GM19397 (cell line): ENCODE measurements around the gene HHAT.
"Not testable (repeated sequence)": the region's sequence is repeated elsewhere in the genome, so short reads cannot be mapped to it uniquely, and the experiment has no call there.

Experiments used
- ATAC-seq: cut with Tn5 transposase; IDR thresholded peaks from one replicate; pipeline ENCODE4 v1.9.1; 2021; ENCODE audit warnings: mild to moderate bottlenecking, moderate library complexity; ENCODE audit not compliant: unreplicated experiment

HHAT gene

DNA sequence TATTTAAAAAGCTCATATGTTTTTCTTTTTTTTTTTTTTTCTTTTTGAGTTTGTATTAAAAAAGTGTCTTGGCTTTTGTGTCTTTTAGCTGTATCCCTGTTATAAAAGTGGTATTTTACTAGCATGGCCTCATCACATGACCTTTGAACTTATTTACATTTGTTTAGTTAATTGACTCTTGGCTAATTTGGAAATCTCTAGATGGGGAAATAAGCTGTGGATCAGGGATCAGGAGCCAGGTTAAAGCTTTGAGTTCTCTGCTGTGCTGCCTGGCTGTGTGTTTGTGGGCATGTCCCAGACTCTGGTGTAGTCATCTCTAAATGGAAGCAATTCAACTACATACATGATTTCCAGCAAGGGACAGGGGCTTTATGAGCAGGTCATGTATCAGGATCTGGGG is 56.5 kb downstream of the HHAT start:
- no peak for ATAC-seq

DNA sequence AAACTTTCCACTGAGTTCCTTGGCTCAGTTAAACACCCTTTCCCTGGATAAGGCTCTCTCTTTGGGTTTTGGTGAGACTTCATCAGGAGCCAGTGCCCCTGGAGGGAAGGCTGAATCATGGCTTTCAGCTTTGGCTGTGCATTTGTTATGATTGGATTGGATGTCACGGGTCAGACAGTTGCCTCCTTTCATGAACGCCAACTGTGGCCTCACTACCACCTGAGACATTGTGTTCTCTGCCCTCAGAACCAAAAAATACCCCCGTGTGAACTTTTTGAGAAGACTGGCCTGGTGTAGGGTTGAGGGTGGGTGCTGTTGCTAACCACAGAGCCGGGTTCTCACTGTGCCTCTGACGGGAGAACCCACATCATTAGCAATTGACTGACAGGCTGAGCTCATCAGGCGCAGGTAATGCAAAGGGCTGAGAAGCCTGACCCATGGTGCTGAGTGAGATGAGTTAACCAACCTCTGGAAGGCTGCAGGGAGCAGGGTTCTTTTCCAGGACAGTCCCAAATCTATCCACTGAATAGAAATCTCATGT is 65.6 kb downstream of the HHAT start:
- no peak for ATAC-seq

DNA sequence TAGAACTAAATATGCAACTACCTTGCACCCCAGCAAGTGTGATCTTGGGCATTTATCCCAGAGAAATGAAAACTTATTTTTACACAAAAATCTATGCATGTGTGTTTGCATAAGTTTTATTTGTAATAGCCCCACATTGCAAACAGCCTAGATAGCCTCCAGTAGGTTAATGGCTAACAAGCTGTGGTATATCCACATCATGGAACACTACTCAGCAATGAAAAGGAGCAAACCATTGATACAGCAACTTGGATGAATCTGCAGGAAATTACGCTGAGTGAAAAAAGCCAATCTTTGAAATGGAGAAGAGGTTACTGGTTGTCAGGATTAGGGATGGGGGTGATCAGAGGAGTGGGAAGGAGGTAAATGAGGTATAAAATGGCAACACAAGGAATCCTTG is 67.8 kb downstream of the HHAT start:
- no peak for ATAC-seq

DNA sequence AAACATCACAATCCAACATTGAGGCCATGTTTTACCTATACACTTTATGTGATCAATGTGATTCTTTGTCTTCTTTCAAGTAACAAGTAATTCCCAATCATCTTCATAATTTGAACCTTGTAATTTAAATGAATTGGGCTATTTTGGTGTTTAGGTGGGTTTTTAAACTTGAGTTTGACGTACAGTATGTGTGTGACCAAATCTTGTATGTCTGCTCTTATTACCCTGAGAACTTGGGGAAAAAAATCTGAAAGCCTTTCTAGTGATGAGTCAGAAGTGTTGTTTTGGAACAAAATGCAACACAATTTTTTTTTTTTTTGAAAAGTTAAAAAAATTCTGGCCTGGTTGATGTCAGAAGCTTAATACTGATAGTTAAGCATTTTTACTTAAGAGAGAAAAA is 68.5 kb downstream of the HHAT start:
- no peak for ATAC-seq

DNA sequence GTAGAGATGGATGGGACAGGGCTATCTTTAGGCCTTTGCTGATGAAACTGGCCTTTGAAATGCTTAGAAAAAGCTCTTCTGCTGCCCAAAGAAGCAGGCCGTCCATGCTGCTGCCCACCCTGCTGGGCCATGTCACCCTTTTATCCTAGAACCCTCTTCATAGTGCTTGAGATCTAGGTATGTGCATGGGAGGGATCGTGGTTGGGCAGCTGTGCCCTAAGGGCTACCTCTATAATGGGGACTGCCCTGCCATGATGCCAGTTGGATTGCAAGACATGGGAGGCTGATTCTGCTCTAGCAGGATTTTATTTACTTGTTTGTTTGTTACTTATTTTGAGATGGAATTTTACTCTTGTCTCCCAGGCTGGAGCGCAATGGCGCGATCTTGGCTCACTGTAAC is 69.0 kb downstream of the HHAT start:
- no peak for ATAC-seq

DNA sequence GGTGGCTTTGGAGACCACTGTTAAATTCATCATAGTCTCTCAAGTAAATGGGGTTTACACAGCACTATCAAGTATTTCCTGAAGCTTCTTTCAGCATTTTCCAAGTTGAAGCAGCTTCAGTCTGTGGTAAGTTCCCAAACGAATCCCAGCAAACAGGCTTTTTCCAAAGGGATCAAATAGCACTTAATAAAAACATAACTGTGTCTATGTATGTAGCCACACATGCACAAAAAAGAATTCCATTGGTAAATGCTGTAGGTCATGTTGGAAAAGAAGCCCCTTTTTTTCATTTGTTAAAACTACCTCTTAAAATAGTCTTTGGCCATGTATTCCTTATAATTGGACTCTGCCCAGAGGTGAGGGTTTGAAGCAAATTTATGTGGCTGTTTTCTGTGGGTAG is 69.8 kb downstream of the HHAT start:
- ATAC-seq: no peak

DNA sequence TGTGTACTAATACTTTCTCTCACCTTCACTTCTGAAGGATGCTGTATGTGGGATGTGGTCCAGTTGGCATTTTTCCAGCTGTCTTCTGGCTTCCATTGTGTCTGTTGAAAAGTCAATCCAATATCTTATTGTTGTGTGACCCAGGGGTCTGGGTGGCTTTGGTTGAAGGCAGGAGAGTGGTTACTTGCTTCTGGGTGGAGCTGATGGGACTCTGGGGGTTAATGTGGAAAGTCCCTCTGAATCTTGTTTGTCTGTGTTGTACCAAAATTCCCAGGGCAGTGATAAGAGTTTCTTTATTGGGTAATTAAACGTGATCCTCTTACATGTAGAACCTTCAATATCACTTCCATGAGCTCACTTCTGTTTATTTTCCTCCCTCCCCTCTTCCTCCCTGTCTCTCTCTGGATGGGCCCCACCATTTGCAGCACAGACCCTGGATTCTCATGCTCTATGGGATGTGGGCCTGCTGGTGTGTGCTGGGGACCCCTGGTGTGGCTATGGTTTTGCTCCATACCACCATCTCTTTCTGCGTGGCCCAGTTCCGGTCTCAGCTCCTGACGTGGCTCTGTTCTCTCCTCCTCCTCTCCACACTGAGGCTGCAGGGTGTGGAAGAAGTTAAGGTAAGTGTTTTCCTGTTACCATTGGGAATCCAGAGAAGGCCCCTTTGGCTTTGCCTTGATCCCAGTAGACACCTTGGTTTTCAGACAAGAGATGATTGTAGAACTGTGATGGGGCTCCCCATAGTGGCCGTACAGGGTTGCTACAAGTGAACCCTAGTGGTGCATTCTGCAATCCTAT is 71.5 kb downstream of the HHAT start:
- ATAC-seq: peak; percentile 83

DNA sequence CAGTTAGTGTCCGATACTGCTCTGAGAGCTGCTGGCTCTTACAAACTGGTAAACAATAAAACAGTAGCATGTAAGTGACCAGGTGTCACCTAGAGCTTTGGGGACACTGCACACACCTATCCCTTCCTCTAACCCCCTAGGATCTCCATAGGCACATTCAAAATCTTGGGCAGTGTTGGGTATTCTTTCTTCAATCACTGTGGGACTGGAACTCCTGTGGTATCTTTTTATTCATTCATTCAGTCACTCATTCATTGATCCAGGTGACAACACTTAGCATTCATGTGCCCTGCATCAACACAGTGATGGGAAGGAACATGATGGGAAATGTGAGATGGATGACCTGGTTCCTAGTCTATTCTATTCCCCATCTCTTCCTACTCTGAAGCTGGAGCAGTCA is 73.9 kb downstream of the HHAT start:
- ATAC-seq: no peak

DNA sequence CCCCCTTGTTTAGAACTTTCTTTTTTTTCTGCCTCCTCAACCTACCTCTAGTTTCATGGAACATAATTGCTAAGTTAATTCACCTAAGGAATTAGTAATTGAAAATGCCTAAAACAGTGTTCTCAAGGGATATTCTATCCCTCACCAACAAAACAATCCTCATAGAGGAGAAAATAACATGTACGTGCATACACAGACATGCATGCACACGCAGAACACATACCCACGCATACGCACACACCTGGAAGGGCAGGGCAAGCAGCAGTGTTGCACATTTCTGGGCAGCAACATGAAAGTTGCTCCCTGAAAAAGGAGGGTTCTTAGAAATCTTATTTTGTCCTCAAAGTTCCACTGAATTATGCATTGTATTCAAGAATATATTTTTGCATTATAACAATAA is 76.6 kb downstream of the HHAT start:
- ATAC-seq: no peak

DNA sequence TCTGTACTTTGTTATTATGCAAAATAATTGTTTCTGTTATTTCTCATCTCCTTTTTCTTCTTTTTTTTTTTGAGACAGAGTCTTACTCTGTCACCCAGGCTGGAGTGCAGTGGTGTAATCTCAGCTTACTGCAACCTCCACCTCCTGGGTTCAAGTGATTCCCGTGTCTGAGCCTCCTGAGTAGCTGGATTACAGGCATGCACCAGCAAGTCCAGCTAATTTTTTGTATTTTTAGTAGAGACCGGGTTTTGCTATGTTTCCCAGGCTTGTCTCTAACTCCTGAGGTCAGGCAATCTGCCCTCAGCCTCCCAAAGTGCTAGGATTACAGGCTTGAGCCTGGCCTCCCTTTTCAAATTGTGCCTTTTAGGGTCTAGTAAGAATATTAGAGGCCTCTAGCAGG is 77.6 kb downstream of the HHAT start:
- not testable (repeated sequence) for ATAC-seq

DNA sequence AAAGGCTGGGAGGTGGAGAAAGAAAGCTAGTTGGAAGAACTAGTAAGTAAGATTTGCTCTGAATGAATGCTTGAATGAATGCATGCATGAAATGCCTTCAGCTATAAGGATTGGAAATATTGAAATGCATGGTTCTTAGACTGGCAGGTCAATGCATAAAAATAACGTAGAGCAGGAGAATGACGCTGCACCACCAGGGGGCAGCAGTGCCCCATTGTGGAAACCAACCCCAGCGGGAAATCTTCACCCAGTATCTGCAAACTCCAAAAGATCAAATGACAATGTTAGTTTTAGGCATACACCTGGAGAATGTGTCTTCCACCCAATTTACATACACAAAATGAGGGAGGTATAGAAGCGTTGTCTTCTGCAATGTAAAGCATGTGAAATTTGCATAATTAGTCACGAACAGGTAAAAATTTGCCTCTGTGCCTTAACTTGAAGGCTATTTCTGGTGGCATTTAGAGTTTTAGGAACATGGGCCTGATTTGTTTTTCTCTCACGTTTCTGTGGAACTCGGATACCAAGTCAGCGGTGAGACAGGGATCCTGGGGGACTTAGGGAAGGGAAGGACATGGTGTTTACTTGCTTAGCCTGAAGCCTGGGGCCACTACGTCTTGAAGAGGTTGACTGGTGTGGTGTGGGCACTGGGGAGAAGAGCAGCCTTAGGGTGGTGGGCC is 78.6 kb downstream of the HHAT start:
- no peak for ATAC-seq

DNA sequence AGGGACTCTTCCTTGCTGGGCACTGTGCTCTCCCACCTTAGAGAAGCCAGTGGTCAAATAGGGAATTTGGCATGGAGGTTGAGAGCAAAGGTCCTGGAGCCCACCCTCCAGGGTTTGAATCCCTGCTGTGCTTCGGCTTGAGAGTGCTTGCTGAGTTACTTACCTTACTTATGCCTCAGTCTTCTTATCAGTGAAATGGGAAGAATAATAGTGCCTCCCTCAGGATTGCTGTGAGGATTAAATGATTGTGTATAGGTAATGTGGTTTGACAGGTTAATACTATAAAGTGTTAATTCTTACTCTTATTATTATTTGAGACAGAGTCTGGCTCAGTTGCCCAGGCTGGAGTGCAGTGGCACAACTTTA is 79.2 kb downstream of the HHAT start:
- ATAC-seq: no peak

DNA sequence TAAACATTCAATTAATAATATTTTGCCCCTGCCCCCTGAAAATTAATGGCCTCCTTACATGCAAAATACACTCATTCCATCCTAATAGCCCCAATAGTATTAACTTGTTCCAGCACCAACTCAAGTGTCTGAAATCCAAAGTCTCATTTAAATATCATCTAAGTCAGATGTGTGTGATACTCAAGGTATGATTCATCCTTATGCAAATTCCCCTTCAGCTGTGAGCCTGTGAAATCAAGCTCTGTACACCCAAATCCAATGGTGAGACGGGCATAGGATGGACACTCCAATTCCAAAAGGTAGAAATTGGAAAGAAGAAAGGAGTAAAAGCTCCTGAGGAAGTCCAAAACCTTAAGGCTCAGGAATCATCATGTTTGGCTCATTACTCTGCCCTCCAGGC is 83.5 kb downstream of the HHAT start:
- ATAC-seq: no peak

DNA sequence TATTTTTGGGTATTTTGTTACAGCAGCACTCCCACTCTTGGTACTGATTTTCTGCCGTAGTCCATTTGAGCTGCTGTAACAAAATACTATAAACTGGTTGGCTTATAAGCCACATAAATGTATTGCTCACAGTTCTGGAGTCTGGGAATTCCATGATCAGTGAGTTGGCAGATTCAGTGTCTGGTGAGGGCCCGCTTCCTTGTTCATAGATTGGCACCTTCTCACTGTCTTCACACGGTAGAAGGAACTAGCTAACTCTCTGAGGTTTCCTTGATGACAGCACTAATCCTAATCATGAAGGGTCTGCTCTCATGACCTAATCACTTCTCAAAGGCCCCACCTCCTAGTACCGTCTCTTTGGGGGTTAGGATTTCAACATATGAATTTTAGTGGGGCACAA is 85.2 kb downstream of the HHAT start:
- no peak for ATAC-seq

DNA sequence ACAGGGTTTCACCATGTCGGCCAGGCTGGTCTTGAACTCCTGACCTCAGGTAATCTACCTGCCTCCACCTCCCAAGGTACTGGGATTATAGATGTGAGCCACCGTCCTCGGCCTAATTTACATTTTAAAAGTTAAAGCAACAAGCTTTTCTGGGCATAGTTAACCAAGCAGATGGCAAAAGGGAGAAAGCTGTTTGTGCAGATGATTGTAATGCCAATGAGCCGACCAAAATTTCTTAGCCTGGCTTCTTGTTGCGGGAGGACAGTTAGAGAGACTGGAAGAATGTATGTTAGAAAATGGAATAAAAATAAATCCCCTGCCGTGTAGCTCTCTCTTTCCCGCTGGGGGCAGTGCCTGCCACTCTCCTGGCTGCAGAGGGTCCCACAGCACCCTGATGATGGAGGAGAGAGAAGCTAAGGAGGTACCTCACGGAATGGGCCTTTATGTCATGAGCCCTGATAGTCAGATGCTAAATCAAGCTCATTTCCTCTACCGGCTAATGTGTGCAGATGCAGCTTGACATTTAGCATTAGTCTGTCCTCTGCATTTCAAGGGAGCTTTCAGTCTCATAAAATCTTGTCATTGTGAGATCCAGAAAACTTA is 87.2 kb downstream of the HHAT start:
- ATAC-seq: no peak

DNA sequence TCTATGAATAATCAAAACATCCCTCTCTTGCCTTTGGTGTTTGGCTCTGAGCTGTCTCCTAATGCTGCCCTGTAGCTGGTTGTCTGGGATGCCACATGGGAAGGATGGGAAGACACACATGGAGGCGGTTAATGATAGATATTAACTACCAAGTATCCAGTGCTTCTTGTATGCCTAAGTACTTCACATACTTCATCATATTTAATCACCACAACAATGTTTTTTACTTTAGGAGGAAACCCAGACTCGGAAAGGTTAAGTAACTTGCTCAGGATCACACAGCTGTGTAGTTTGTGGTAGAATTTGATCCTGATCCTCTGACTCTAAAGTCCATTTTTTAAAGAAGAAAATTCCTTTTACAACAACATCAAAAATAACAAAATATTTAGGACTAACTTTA is 88.0 kb downstream of the HHAT start:
- no peak for ATAC-seq

DNA sequence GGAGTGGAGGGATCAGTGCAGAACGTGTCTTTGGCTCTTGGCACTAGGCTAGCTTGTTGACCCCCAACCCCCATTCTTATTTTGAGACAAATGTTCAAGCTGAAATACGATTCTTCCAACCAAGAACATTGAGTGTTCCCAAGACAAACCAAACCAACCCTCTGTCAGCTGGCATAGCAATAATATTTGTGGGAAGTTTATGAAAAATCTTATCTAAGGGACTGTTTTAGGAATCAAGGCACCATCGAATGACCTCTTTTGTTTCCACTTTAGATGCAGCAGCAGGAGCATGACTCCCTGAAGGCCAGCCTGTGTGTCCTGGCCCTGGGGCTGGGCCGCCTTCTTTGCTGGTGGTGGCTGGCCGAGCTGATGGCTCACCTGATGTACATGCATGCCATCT is 89.2 kb downstream of the HHAT start:
- ATAC-seq: no peak

DNA sequence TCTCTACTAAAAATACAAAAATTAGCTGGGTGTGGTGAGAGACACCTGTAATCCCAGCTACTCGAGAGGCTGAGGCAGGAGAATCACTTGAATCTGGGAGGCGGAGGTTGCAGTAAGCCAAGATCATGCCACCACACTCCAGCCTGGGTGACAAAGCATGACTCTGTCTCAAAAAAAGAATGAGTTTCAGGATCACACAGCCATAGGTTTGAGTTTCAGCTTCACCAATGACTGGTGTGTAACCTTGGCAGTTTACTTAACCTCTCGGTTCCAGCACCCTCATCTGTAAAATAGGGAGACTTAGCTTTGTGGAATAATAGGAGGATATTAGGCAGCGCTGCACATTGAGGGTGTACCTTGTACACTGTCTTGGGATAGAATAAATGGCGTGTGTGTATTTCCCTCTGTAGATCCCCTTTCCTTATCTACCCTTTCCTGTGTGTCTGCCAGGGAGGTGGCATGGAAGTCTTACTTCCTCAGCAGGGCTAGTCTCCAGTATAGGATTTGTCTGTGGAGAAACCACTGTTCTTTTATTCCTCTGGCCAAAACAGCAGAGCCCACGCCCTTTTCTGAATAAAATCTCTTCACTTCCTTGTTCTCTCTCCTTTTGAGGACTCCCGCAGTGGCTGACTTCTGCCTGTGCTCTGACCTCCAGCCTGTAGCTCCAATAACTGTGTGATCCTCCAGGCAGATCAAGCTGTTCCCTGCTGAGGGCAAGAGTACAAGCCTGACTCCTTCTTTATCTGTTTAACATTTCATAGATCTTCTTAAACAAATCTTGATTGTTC is 90.4 kb downstream of the HHAT start:
- ATAC-seq: no peak

DNA sequence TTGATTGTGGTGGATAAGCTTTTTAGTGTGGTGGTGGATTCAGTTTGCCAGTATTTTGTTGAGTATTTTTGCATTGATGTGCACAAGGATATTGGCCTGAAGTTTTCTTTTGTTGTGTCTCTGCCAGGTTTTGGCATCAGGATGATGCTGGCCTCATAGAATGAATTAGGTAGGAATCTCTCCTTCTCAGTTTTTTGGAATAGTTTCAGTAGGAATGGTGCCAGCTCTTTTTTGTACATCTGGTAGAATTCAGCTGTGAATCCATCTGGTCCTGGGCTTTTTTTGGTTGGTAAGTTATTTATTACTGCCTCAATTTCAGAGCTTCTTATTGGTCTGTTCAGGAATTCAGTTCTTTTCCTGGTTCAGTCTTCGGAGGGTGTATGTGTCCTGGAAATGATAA is 98.0 kb downstream of the HHAT start:
- ATAC-seq: not testable (repeated sequence)

DNA sequence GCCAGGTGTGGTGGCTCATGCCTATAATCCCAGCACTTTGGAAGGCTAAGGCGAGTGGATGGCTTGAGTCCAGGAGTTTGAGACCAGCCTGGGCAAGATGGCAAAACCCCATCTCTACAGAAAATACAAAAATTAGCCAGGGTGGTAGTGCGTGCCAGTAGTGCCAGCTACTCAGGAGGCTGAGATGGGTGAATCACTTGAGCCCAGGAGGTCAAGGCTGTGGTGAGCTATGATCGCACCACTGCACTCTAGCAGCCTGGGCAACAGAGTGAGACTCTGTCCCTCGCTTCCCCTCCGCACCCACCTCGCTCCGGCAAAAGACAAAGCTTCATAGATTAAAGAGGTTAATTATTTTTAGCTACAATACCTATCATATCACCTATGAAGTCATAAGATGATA is 100.0 kb downstream of the HHAT start:
- ATAC-seq: no peak

DNA sequence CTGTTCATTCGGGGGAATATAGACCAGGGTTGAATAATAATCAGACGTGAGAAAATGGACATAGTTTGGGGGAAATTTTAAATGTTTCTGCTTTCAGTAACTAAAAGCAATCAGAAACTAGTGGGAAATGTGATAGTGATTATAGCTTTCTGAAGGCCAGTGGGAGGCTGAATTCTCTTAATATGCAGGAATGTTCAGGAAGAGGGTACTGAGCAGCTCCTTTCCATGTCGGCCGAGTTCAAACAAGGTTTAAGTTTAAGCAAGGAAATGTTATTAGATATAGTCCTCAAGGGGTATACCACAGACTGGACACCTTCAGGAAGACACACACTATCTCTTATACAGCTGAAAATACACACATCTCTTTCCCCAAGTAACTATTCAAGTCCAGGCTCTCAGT is 105.5 kb downstream of the HHAT start:
- no peak for ATAC-seq
